ENCODE results near the gene SLC35G3.
"Not testable (repeated sequence)": the region's sequence is repeated elsewhere in the genome, so short reads cannot be mapped to it uniquely, and the experiment has no call there.

The SLC35G3 gene

GRCh38 chr17:35202582-35202981 is 8.4 kb upstream of the SLC35G3 start:
- not testable (repeated sequence) for DNase-seq

GRCh38 chr17:35195062-35195461 is 869 bp upstream of the SLC35G3 start:
- not testable (repeated sequence) for DNase-seq

- no peak for DNase-seq
Observed at GRCh38 chr17:35192708-35193107, 1.5 kb downstream of the SLC35G3 start.

GRCh38 chr17:35191001-35191695 is 3.0 kb downstream of the SLC35G3 start:
- DNase-seq: no peak

- no peak for DNase-seq
Observed at GRCh38 chr17:35189291-35189690, 4.9 kb downstream of the SLC35G3 start.

GRCh38 chr17:35188111-35188510 is 6.1 kb downstream of the SLC35G3 start:
- DNase-seq: peak; percentile 29

DNA sequence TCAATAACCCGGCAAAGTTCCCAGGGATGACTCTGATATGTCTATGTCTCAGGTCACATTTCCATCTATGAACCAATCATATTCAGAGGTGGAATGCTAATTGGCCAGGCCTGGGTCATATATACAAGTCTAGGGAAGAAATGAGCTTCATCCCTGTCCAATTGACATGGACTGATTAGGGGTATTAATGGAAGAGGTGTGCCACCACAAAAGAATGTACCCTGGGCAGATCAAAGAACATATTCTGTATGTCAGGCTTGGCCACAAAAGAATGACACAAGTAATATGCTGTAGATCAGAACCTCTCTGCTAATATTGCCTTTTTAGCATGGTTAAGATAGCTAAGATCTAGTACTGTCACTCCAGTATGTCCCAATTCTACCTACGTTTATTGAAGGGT is 6.7 kb downstream of the SLC35G3 start:
- DNase-seq: no peak

DNA sequence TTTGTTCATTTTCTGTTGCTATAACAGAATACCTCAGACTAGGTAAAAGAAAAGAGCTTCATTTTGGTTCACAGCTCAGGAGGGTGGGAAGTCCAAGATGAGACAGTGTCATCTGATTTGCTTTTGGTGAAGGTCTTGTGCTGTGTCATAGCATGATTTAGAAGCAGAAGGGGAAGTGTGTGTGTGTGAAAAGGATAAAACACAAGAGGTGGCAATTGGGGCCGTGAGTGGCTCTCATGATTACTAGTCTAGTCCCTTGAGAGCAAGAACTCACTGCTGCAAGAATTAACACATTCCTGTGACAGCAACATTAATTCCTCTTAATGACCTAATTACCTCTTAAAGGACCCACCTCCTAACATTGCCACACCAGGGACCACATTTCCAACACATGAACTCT is 8.3 kb downstream of the SLC35G3 start:
- no peak for DNase-seq

DNA sequence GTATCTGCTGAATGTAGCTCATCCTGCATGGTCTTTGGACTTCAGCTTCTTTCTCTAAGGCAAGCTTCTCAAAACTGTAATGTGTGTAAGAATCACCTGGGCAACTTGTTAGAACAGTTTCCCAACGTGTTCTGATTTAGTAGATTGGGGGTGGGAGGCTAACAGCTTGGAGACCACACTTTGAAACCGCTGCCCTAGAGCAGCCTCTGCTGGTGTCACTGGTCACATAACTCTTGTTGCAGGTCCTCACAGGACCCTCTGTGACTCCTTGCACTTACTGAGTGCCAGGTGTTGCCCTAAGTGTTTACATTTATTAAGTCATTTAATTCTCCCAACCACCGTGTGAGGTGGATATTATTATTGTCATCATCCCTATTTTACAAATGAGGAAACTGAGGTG is 9.9 kb downstream of the SLC35G3 start:
- no peak for DNase-seq

GRCh38 chr17:35183332-35183731 is 10.9 kb downstream of the SLC35G3 start:
- no peak for DNase-seq

DNA sequence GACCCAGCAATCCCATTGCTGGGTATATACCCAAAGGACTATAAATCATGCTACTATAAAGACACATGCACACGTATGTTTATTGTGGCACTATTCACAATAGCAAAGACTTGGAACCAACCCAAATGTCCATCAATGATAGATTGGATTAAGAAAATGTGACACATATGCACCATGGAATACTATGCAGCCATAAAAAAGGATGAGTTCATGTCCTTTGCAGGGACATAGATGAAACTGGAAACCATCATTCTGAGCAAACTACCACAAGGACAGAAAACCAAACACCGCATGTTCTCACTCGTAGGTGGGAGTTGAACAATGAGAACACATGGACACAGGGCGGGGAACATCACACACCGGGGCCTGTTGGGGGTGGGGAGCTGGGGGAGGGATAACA is 14.8 kb downstream of the SLC35G3 start:
- not testable (repeated sequence) for DNase-seq

GRCh38 chr17:35176897-35177296 is 17.3 kb downstream of the SLC35G3 start:
- DNase-seq: no peak

DNA sequence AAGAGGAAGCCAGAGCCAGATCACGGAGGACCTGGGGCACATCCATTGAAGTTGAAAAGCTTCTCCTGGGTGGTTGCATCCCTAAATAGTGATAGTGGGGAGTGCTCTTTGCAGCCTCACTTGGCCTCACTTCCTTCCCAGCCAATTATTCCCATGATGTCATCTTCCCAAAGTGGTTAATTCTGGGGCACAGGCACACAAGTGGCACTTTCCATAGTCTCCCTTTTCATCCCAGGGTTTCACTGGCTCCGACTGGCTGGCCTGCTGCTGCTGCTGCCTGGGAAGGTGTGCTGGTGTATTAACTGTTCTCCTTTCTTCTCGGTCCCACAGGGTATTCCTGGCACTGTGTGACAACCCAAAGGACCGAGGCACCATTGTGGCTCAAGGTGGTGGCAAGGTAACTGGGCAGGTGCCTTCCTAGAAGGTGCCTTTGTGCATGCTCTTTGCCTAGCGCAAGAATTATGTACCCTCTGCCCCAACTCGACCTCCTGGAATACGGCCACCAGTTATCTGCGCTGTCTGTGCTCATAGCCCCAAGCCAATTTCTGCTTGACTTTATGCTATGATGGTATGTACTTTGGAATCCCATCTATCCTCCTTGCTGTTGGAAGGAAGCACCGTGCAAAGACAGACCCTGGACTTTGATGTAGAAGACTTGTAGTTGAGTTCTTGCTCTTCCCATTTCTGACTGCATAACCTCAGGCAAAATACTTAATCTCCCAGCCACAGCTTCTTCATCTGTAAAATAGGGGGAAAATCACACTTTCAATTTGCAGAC is 18.4 kb downstream of the SLC35G3 start:
- DNase-seq: no peak

DNA sequence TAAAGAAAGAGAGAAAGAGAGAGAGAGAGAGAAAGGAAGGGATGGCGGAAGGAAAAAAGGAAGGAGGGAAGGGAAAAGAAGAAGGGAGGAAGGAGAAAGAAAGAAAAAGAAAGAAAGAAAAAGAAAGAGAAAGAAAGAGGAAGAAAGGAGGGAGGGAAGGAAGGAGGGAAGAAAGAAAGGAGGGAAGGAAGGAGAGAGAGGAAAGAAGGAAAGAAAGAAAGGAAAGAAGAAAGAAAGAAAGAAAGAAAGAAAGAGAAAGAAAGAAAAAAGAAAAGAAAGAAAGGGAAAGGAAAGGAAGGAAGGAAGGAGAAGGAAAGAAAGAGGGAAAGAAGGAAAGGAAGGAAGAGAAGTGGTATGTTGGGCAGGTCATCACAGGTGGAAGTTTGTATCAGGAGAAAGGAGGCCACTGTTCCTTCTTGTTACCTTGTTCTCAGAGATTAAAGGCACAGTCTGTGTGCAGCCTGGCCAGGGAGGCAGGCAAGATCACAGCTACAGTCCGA is 19.3 kb downstream of the SLC35G3 start:
- no peak for DNase-seq

GRCh38 chr17:35172321-35172720 is 21.9 kb downstream of the SLC35G3 start:
- DNase-seq: not testable (repeated sequence)

DNA sequence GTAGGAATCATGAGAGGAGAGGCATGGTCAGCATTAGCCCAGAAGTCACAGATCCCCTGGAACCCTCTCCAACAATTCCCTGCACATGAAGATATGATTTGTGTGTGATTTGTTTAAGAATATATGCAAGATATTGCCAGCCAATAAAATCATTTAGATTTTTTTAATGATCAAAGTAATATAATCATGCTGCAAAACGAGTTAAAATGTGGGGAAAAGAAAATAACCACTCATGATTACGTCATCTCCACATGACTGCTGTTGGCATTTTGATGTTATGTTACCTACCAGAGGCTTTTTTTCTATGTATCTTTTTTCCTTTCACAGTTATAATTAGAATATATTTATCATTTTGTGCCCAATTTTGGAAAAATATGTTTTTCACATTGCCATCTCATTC is 22.4 kb downstream of the SLC35G3 start:
- DNase-seq: peak; percentile 63

DNA sequence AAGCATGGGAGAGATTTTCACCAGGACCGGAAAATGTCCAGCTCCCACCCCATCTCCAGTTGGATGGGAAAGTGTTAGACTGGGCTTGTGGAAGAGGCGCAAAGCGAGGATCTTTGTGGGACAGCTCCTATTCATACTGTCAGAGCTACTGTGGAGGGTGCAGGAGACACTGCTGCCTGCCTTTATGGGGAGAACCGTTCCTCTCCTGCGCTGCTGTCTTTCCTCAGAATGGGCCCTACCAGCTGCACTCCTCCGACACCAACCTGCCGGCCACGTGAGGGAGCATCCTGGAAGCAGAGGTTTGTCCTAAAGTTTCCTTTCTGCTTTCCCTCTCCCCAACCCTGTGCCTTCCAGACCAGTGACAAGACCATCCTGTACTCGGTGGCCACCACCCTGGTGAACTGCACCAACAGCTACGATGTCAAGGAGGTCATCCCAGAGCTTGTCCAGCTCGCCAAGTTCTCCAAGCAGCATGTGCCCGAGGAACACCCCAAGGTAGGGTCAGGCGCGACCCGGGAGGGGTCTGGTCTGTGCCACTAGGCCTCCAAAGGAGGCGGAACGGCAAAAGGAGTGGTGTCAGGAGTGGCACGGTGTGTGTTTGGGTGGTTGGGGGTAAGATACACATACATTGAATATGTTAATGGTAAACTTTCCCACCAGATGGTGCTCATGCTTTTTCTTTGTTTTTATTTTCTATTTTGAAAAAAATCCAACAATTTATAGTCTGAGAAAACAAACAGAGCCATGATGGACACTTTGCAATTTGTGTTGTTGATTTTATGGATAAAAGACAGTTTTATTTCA is 23.0 kb downstream of the SLC35G3 start:
- DNase-seq: peak; percentile 81

DNA sequence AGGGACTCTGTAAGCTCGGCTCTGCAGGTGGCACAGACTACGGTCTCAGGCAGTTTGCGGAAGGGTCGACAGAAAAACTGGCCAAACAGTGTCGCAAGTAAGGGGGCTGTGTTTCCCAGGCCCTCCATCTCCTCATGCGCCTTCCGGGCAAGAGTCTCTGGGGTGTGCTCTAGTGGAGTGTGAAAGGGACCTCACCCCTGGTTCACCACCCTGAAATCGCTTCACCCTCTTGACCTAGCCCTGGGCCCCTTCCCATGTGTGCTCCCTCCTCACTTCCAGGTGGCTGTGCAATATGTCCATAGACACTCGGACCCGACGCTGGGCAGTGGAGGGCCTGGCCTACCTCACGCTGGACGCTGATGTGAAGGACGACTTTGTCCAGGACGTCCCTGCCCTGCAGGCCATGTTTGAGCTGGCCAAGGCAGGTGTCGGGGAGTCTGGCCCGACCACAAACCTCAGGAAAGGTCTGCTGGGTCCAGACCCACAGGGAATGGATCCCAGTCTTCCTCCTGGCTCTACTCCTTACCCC is 24.3 kb downstream of the SLC35G3 start:
- no peak for DNase-seq

- DNase-seq: no peak
Observed at GRCh38 chr17:35167666-35168065, 26.5 kb downstream of the SLC35G3 start.

DNA sequence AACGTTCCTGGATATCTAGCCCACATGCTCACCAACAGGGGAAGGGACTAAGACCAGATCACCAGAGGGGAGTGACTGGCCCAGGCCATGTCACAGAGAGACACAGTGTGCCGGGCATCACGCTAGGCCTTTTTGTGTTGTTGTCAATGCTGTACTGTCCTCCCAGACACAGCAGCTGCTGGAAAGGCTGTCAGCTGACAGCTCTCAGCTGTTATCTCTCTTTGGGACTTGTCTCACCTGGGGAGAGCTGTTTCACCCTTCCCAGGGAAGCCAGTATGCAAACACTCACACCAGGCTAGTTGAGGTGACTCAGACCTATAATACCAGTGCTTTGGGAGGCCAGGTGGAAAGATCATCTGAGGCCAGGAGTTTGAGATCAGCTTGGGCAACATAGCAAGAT is 27.1 kb downstream of the SLC35G3 start:
- DNase-seq: no peak

DNA sequence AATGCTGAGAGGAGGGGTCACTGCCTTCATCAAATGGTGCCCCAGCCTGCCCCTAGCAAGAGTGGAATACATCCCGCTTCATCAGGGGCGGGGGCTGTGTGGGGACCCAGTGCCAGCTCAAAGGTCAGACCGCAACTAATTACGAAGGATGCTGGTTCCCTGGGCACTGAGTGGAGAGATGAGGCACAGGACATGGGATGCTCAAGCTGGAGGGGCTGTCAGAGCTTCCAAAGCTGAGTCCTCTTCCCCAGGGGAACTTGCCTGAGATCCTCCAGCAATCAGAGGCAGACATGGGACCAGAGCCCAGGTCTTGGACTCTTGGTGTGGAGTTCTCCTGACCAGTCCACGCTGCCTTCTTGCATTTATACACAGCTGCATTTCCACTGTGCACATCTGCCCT is 27.7 kb downstream of the SLC35G3 start:
- no peak for DNase-seq

DNA sequence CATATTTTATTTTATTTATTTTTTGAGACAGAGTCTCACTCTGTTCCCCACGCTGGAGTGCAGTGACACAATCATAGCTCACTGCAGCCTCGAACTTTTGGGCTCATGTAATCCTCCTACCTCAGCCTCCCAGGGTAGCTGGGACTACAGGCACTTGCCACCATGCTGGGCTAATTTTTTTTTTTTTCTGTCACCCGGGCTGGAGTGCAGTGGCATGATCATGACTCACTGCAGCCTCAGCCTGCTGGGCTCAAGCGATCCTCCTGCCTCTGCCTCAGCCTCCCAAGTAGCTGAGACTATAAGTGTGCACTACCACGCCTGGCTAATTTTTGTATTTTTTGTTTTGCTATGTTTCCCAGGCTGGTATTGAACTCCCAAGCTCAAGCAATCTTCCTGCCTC is 29.5 kb downstream of the SLC35G3 start:
- DNase-seq: no peak

DNA sequence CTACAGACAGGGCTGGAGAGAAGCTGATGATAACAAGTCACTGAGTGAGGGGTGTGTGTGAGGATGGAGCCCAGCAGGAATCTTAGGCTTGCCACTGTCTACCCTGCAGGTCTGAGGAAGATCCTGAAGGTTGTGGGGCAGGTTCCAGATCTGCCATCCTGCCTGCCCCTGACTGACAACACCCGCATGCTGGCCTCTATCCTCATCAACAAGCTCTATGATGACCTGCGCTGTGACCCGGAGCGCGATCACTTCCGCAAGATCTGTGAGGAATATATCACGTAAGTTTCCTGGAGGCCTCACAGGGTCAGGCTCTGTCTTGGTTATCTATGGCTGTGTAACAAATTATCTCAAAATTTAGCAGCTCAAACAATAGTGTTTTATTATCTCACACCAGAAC is 30.3 kb downstream of the SLC35G3 start:
- no peak for DNase-seq
